GM18511 (cell line): ENCODE results near the gene TMEM212.
"Not testable (repeated sequence)": the region's sequence is repeated elsewhere in the genome, so short reads cannot be mapped to it uniquely, and the experiment has no call there.

Experiments used
- ATAC-seq: cut with Tn5 transposase; IDR thresholded peaks from one replicate; pipeline ENCODE4 v1.9.1; 2021; ENCODE audit warnings: mild to moderate bottlenecking, moderate library complexity; ENCODE audit not compliant: unreplicated experiment

Gene TMEM212

GRCh38 chr3:171883257-171883892 lies 40.2 kb downstream of the TMEM212 start:
- ATAC-seq, result no peak

GRCh38 chr3:171883893-171884279 lies 40.7 kb downstream of the TMEM212 start:
- no peak for ATAC-seq

GRCh38 chr3:171888466-171888865 lies 45.3 kb downstream of the TMEM212 start:
- no peak for ATAC-seq

- no peak for ATAC-seq
Observed at GRCh38 chr3:171890398-171890797, 47.2 kb downstream of the TMEM212 start.

- ATAC-seq, result no peak
Observed at GRCh38 chr3:171892457-171892856, 49.3 kb downstream of the TMEM212 start.

GRCh38 chr3:171895291-171895690 lies 52.1 kb downstream of the TMEM212 start:
- no peak for ATAC-seq

- ATAC-seq, result no peak
Observed at GRCh38 chr3:171895900-171896299, 52.8 kb downstream of the TMEM212 start.

- no peak for ATAC-seq
Observed at GRCh38 chr3:171896316-171896715, 53.2 kb downstream of the TMEM212 start.

- ATAC-seq, result no peak
Observed at GRCh38 chr3:171898192-171898591, 55.0 kb downstream of the TMEM212 start.

- no peak for ATAC-seq
Observed at GRCh38 chr3:171900446-171900845, 57.3 kb downstream of the TMEM212 start.

- no peak for ATAC-seq
Observed at GRCh38 chr3:171901615-171902312, 58.6 kb downstream of the TMEM212 start.

- ATAC-seq, result no peak
Observed at GRCh38 chr3:171904829-171905228, 61.7 kb downstream of the TMEM212 start.

- not testable (repeated sequence) for ATAC-seq
Observed at GRCh38 chr3:171906503-171906902, 63.4 kb downstream of the TMEM212 start.

- ATAC-seq, result no peak
Observed at GRCh38 chr3:171906951-171907676, 64.0 kb downstream of the TMEM212 start.

GRCh38 chr3:171907761-171908160 lies 64.6 kb downstream of the TMEM212 start:
- no peak for ATAC-seq

GRCh38 chr3:171908731-171909130 lies 65.6 kb downstream of the TMEM212 start:
- ATAC-seq, result no peak
